A673 (cell line): ENCODE data around the gene IL17RC. TPM values are rescaled to one million over a fixed set of nuclear protein-coding genes. Genes with fewer than 3 reads are reported as not detected.
"Not testable (repeated sequence)": the region's sequence is repeated elsewhere in the genome, so short reads cannot be mapped to it uniquely, and the experiment has no call there.

ENCODE experiments used
- BruUV-seq: library from RNA; stranded (reverse); fragments of 400-500 nt; replicated peaks from 2 replicates; lab custom pipeline; 2021; lab: Mats Ljungman, UMichigan
- CTCF ChIA-PET: fragments of 300-600 bp; sonication (Branson Sonifier 250); formaldehyde crosslinking; loops from one replicate; lab custom pipeline; 2022; ENCODE audit warnings: antibody characterized with exemption; lab: Charles Lee
- POLR2A ChIA-PET: fragments of 300-600 bp; sonication (Branson Sonifier 250); formaldehyde crosslinking; loops from one replicate; lab custom pipeline; 2022; ENCODE audit warnings: antibody characterized with exemption; ENCODE audit not compliant: low non-redundant PET; lab: Charles Lee
- DNase-seq: peaks from one replicate; pipeline ENCODE4 v3.0.0-alpha.2; 2015; ENCODE audit warnings: low spot score
- H3K27ac ChIP-seq: fragments of 200-600 bp; sonication (generic); 2 replicates; pipeline ENCODE4 v1.5.1; 2016; ENCODE audit warnings: mixed run types, low read depth, mild to moderate bottlenecking, mixed read lengths, antibody characterized with exemption, low read length; ENCODE audit not compliant: poor library complexity, severe bottlenecking
- H3K27me3 ChIP-seq: fragments of 200-600 bp; sonication (generic); replicated peaks from 2 replicates; pipeline ENCODE4 v1.6.1; 2017; ENCODE audit warnings: mixed run types, low read depth, mild to moderate bottlenecking, mixed read lengths, antibody characterized with exemption, low read length; ENCODE audit not compliant: insufficient read depth, poor library complexity
- H3K36me3 ChIP-seq: fragments of 200-600 bp; sonication (generic); 2 replicates; pipeline ENCODE4 v1.6.1; 2016; ENCODE audit warnings: mixed run types, mild to moderate bottlenecking, mixed read lengths, antibody characterized with exemption, low read length; ENCODE audit not compliant: insufficient read depth, poor library complexity, severe bottlenecking
- H3K4me1 ChIP-seq: fragments of 200-600 bp; sonication (generic); 2 replicates; pipeline ENCODE4 v1.6.1; 2017; ENCODE audit warnings: mixed run types, mild to moderate bottlenecking, mixed read lengths, antibody characterized with exemption, low read length; ENCODE audit not compliant: insufficient read depth, poor library complexity, severe bottlenecking
- H3K4me3 ChIP-seq: fragments of 200-600 bp; sonication (generic); 2 replicates; pipeline ENCODE4 v1.5.1; 2016; ENCODE audit warnings: low read depth, mixed run types, mild to moderate bottlenecking, mixed read lengths, low read length; ENCODE audit not compliant: poor library complexity, severe bottlenecking
- H3K9me3 ChIP-seq: fragments of 200-600 bp; sonication (generic); 2 replicates; pipeline ENCODE4 v1.6.1; 2016; ENCODE audit warnings: mixed run types, low read depth, mild to moderate bottlenecking, mixed read lengths, antibody characterized with exemption, low read length; ENCODE audit not compliant: poor library complexity, severe bottlenecking
- EZH2 ChIP-seq: fragments of 200-600 bp; sonication (generic); IDR thresholded peaks from 2 replicates; pipeline ENCODE4 v1.6.1; 2017; ENCODE audit warnings: borderline replicate concordance, low read depth, mild to moderate bottlenecking, mixed read lengths, antibody characterized with exemption, low read length; ENCODE audit not compliant: poor library complexity, severe bottlenecking
- intact Hi-C: fragments of 100-400 bp; cut with micrococcal nuclease; formaldehyde crosslinking; loops from one replicate; pipeline ENCODE4 v1.10.0; 2022; ENCODE audit not compliant: unreplicated experiment
- total RNA-seq: library from RNA; stranded (reverse); gene quantifications from 2 replicates; pipeline ENCODE4 v1.2.3, GENCODE V29; 2021
- TF ChIP-seq, protein P1 (sequence below): fragments of 300-800, 200-600 bp; sonication (generic); conservative IDR thresholded peaks from 2 replicates; pipeline ENCODE4 v1.5.1; 2017; ENCODE audit warnings: low read depth, mild to moderate bottlenecking, antibody characterized with exemption, low read length, moderate library complexity, mixed read lengths

IL17RC gene
- total RNA-seq, 1 experiment from 2014 or later = 9.3 TPM

DNA sequence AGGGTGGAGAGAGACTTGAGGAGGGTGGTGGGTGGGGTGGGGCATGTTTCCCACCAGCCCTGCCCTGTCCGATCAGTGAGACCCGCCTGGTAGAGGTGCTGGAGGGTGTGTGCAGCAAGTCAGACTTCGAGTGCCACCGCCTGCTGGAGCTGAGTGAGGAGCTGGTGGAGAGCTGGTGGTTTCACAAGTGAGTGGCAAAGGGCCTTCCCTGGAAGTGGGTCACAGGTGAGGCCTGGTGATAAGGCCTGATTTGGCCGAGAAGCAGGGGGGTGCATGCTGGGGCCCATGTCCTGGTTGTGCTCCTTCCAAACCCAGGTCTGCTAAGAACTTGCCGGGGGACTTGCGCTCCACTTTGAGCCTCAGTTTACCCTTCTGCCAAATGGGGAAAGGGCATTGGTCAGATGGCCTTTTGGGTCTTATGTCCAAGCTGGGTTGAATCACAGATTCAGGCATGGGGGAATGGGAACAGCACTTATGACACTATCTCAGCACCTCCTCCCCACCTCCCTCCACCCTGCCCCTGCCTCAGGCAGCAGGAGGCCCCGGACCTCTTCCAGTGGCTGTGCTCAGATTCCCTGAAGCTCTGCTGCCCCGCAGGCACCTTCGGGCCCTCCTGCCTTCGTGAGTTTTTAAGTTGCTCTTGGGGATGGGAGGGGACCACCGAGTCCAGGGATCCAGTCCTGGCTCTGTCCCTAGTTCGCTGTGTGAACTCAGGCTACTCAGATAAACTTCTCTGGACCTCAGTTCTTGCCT lies 20.8 kb downstream of the IL17RC start:
- BruUV-seq = no TSS peak
- POLR2A ChIA-PET = no interaction called here

DNA sequence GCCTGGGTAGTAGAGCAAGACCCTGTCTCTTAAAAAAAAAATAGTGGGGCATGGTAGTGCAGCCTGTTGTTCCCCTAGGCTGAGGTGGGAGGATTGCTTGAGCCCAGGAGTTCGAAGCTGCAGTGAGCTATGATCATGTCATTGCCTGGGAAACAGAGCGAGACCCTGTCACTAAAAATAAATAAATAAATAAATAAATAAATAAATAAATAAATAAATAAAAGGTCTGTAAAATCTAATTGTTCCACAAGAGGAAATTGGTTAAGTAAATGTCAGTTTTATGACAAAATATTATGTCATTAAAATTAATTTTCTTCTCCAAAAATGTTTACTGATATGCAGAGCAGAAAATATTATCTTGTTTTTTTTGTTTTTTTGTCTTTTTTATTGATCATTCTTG lies 22.1 kb downstream of the IL17RC start:
- intact Hi-C loops = no loop called here
- H3K4me1 ChIP-seq = peaks cover 10% of the 10 kb centered on the region
- H3K27ac ChIP-seq = no peak overlapping the region
- no peak for DNase-seq
- ChIA-PET POLR2A (no interaction called here), CTCF (no interaction called here)
- no peaks in the 10 kb centered on the region for H3K27me3 ChIP-seq
- no peak overlapping the region for H3K4me3 ChIP-seq
- TF ChIP-seq EZH2 = no peak
- TF ChIP-seq, protein P1, sequence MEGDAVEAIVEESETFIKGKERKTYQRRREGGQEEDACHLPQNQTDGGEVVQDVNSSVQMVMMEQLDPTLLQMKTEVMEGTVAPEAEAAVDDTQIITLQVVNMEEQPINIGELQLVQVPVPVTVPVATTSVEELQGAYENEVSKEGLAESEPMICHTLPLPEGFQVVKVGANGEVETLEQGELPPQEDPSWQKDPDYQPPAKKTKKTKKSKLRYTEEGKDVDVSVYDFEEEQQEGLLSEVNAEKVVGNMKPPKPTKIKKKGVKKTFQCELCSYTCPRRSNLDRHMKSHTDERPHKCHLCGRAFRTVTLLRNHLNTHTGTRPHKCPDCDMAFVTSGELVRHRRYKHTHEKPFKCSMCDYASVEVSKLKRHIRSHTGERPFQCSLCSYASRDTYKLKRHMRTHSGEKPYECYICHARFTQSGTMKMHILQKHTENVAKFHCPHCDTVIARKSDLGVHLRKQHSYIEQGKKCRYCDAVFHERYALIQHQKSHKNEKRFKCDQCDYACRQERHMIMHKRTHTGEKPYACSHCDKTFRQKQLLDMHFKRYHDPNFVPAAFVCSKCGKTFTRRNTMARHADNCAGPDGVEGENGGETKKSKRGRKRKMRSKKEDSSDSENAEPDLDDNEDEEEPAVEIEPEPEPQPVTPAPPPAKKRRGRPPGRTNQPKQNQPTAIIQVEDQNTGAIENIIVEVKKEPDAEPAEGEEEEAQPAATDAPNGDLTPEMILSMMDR = no peak
- H3K9me3 ChIP-seq = no peaks in the 10 kb centered on the region
- peaks cover 7% of the 10 kb centered on the region for H3K36me3 ChIP-seq
- BruUV-seq = no TSS peak

More for the DNA sequence above, 20.8 kb downstream of the IL17RC start:
- H3K9me3 ChIP-seq = no peaks in the 10 kb centered on the region
- no peak for TF ChIP-seq EZH2
- TF ChIP-seq, protein P1 = no peak
- CTCF ChIA-PET = no interaction called here
- DNase-seq = no peak
- peaks cover 7% of the 10 kb centered on the region for H3K36me3 ChIP-seq
- H3K4me3 ChIP-seq = no peak overlapping the region
- intact Hi-C loops = no loop called here
- no peaks in the 10 kb centered on the region for H3K27me3 ChIP-seq
- no peak overlapping the region for H3K27ac ChIP-seq
- H3K4me1 ChIP-seq = peaks cover 15% of the 10 kb centered on the region

DNA sequence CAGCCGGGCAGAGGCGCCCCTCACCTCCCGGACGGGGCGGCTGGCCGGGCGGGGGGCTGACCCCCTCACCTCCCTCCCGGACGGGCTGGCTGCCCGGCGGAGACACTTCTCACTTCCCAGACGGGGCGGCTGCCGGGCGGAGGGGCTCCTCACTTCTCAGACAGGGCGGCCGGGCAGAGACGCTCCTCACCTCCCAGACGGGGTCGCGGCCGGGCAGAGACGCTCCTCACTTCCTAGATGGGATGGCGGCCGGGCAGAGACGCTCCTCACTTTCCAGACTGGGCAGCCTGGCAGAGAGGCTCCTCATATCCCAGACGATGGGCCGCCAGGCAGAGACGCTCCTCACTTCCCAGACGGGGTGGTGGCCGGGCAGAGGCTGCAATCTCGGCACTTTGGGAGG lies 23.0 kb downstream of the IL17RC start:
- H3K9me3 ChIP-seq, H3K4me1 ChIP-seq, POLR2A ChIA-PET, H3K4me3 ChIP-seq, H3K27me3 ChIP-seq, H3K27ac ChIP-seq, CTCF ChIA-PET, DNase-seq, intact Hi-C loops, H3K36me3 ChIP-seq, BruUV-seq: not testable (repeated sequence)

DNA sequence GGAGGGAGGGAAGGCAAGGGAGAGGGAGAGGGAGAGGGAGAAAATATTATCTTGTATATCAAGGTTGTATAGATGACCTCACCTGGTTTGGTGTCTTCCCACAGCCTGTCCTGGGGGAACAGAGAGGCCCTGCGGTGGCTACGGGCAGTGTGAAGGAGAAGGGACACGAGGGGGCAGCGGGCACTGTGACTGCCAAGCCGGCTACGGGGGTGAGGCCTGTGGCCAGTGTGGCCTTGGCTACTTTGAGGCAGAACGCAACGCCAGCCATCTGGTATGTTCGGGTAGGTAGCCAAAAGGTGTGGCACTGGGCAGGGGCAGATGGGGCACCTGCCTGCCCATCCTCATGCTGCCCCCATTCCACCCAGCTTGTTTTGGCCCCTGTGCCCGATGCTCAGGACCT lies 23.8 kb downstream of the IL17RC start:
- H3K9me3 ChIP-seq = no peaks in the 10 kb centered on the region
- CTCF ChIA-PET = no interaction called here
- TF ChIP-seq, protein P1 = no peak
- no peak for TF ChIP-seq EZH2
- intact Hi-C loops = no loop called here
- H3K4me3 ChIP-seq = no peak overlapping the region
- H3K27me3 ChIP-seq = no peaks in the 10 kb centered on the region
- no TSS peak for BruUV-seq
- POLR2A ChIA-PET = no interaction called here
- H3K4me1 ChIP-seq = no peaks in the 10 kb centered on the region
- DNase-seq = no peak
- H3K36me3 ChIP-seq = peaks cover 7% of the 10 kb centered on the region
- H3K27ac ChIP-seq = no peak overlapping the region
